OCI-LY3 (cell line): ENCODE results near the gene ARPC5.

Source experiments
- EZH2phosphoT487 ChIP-seq: fragments of 200-600 bp; shearing (Covaris generic); IDR thresholded peaks from 2 replicates; pipeline ENCODE4 v1.6.1; 2018; ENCODE audit warnings: antibody characterized with exemption, mixed run types, low read depth
- TF ChIP-seq, protein P1 (sequence below): fragments of 200-600, 300-600 bp; sonication (generic); IDR thresholded peaks from 2 replicates; pipeline ENCODE4 v1.5.1; 2014; ENCODE audit warnings: antibody characterized with exemption, low read length, low read depth

GRCh38 chr1:183630748-183631147, 4.8 kb downstream of the ARPC5 start:
- TF ChIP-seq, protein P1, sequence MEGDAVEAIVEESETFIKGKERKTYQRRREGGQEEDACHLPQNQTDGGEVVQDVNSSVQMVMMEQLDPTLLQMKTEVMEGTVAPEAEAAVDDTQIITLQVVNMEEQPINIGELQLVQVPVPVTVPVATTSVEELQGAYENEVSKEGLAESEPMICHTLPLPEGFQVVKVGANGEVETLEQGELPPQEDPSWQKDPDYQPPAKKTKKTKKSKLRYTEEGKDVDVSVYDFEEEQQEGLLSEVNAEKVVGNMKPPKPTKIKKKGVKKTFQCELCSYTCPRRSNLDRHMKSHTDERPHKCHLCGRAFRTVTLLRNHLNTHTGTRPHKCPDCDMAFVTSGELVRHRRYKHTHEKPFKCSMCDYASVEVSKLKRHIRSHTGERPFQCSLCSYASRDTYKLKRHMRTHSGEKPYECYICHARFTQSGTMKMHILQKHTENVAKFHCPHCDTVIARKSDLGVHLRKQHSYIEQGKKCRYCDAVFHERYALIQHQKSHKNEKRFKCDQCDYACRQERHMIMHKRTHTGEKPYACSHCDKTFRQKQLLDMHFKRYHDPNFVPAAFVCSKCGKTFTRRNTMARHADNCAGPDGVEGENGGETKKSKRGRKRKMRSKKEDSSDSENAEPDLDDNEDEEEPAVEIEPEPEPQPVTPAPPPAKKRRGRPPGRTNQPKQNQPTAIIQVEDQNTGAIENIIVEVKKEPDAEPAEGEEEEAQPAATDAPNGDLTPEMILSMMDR, result no peak
- TF ChIP-seq EZH2phosphoT487, result no peak
